ENCODE data around the gene MYH9. TPM values are rescaled to one million over a fixed set of nuclear protein-coding genes. Genes with fewer than 3 reads are reported as not detected.
A peak's percentile ranks its signal among the peaks of the same experiment; 100 is the strongest.
"Not testable (repeated sequence)": the region's sequence is repeated elsewhere in the genome, so short reads cannot be mapped to it uniquely, and the experiment has no call there.

The MYH9 gene
- total RNA-seq, 1 donor from 2014 or later: 378 TPM

GRCh38 chr22:36253523-36254490 is 134.0 kb downstream of the MYH9 start:
- Histone ChIP-seq H3K27me3 (ENCODE audit: control insufficient read depth, insufficient read depth, low read length) (no peaks in the 10 kb centered on the region), H3K36me3 (ENCODE audit: control insufficient read depth, insufficient read depth, low read length) (no peaks in the 10 kb centered on the region), H3K4me3 (ENCODE audit: low read depth, low read length) (no peak overlapping the region)
- DNase-seq (ENCODE audit: low read depth) (no peak), FAIRE-seq (peak; percentile 36)
- TF ChIP-seq CTCF (IDR thresholded peaks at IDR 0.05; ENCODE audit: insufficient read depth, low read length, severe bottlenecking): no peak

GRCh38 chr22:36252754-36253522 is 134.8 kb downstream of the MYH9 start, which contains the start of gene APOL1:
TSS of gene APOL1 (plus strand) at chr22:36253133. CDS start at chr22:36254956, 1,823 bp downstream.
- peak; percentile 56 for DNase-seq (ENCODE audit: low read depth)
- no peaks in the 10 kb centered on the region for H3K36me3 ChIP-seq (ENCODE audit: control insufficient read depth, insufficient read depth, low read length)
- peak within 1 kb of the TSS; percentile 27 for H3K4me3 ChIP-seq (ENCODE audit: low read depth, low read length)
- no peak for TF ChIP-seq CTCF (IDR thresholded peaks at IDR 0.05; ENCODE audit: insufficient read depth, low read length, severe bottlenecking)
- no peaks in the 10 kb centered on the region for H3K27me3 ChIP-seq (ENCODE audit: control insufficient read depth, insufficient read depth, low read length)
- peak; percentile 18 for FAIRE-seq

GRCh38 chr22:36251979-36252608 is 135.7 kb downstream of the MYH9 start:
- not testable (repeated sequence) for H3K4me3 ChIP-seq (ENCODE audit: low read depth, low read length); H3K27me3 ChIP-seq (ENCODE audit: control insufficient read depth, insufficient read depth, low read length); DNase-seq (ENCODE audit: low read depth); H3K36me3 ChIP-seq (ENCODE audit: control insufficient read depth, insufficient read depth, low read length)
- peak; percentile 7 for FAIRE-seq

DNA sequence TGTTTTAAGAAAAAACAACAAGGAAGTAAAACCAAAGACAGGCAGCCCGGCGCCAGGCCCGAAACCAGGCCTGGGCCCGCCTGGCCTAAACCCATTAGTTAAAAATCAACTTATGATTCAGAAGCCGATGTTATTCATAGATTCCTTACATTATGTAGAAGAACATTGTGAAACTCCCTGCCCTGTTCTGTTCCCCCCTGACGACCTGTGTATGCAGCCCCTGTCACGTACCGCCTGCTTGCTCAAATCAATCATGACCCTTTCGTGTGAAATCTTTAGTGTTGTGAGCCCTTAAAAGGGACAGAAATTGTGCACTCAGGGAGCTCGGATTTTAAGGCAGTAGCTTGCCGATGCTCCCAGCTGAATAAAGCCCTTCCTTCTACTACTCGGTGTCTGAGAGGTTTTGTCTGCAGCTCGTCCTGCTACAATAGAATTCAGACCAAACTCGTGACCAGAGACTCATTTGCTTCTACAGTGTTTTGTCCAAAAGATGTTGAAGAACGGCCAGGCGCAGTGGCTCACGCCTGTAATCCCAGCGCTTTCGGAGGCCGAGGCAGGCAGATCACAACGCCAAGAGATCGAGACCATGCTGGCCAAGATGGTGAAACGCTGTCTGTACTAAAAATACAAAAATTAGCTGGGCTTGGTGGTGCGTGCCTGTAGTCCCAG is 137.3 kb downstream of the MYH9 start:
- H3K4me3 ChIP-seq (ENCODE audit: low read depth, low read length); H3K27me3 ChIP-seq (ENCODE audit: control insufficient read depth, insufficient read depth, low read length); FAIRE-seq; H3K36me3 ChIP-seq (ENCODE audit: control insufficient read depth, insufficient read depth, low read length): not testable (repeated sequence)
- peak; percentile 49 for DNase-seq (ENCODE audit: low read depth)

GRCh38 chr22:36249160-36249559 is 138.6 kb downstream of the MYH9 start:
- Histone ChIP-seq H3K4me3 (ENCODE audit: low read depth, low read length) (no peak overlapping the region), H3K36me3 (ENCODE audit: control insufficient read depth, insufficient read depth, low read length) (no peaks in the 10 kb centered on the region), H3K27me3 (ENCODE audit: control insufficient read depth, insufficient read depth, low read length) (no peaks in the 10 kb centered on the region)
- no peak for TF ChIP-seq CTCF (IDR thresholded peaks at IDR 0.05; ENCODE audit: insufficient read depth, low read length, severe bottlenecking)
- FAIRE-seq (no peak), DNase-seq (ENCODE audit: low read depth) (no peak)

GRCh38 chr22:36247955-36248354 is 139.8 kb downstream of the MYH9 start:
- FAIRE-seq (no peak), DNase-seq (ENCODE audit: low read depth) (no peak)
- Histone ChIP-seq H3K36me3 (ENCODE audit: control insufficient read depth, insufficient read depth, low read length) (no peaks in the 10 kb centered on the region), H3K27me3 (ENCODE audit: control insufficient read depth, insufficient read depth, low read length) (no peaks in the 10 kb centered on the region), H3K4me3 (ENCODE audit: low read depth, low read length) (no peak overlapping the region)
- TF ChIP-seq CTCF (IDR thresholded peaks at IDR 0.05; ENCODE audit: insufficient read depth, low read length, severe bottlenecking): no peak

Data from bronchial epithelial cell (primary cell).